Gastrocnemius medialis (tissue), 4 donors: ENCODE data around the gene CDC25B. TPM values are rescaled to one million over a fixed set of nuclear protein-coding genes. Genes with fewer than 3 reads are reported as not detected.

Experiments
- ATAC-seq, 2 donors: fragments of 150-250 bp; one replicate each; pipeline ENCODE4 v1.9.1; 2016
- DNase-seq, 2 donors: peaks; one replicate each; pipeline ENCODE4 v3.0.0-alpha.2; 2019
- H3K27ac ChIP-seq, 4 donors: fragments of 200-600 bp; sonication (generic); 1 replicate in 1 of 4; 2 replicates in 3 of 4; pipeline ENCODE4 v1.5.1; 2016 to 2018; ENCODE audit warnings: mild to moderate bottlenecking in 2 of 4, moderate library complexity in 1 of 4
- H3K27me3 ChIP-seq, 3 donors: fragments of 200-600 bp; sonication (generic) in 2 of 3; 1 replicate in 1 of 3; 2 replicates in 2 of 3; pipeline versions ENCODE4 v1.5.1 to v1.6.0; 2016 to 2019; ENCODE audit warnings: mild to moderate bottlenecking in 1 of 3, moderate library complexity in 1 of 3
- H3K36me3 ChIP-seq, 2 donors: fragments of 200-600 bp; sonication (generic) in 1 of 2; one replicate each; pipeline ENCODE4 v1.5.1; 2017 to 2018
- H3K4me1 ChIP-seq, 2 donors: fragments of 200-600 bp; sonication (generic) in 1 of 2; one replicate each; pipeline ENCODE4 v1.5.1; 2016 to 2017; ENCODE audit warnings: mild to moderate bottlenecking in 2 of 2
- H3K4me3 ChIP-seq, 4 donors: fragments of 200-600 bp; sonication (generic) in 3 of 4; 1 replicate in 1 of 4; 2 replicates in 3 of 4; pipeline ENCODE4 v1.5.1; 2016 to 2019; ENCODE audit warnings: mild to moderate bottlenecking in 2 of 4
- H3K9me3 ChIP-seq, 3 donors: fragments of 200-600 bp; sonication (generic) in 2 of 3; 1 replicate in 1 of 3; 2 replicates in 2 of 3; pipeline ENCODE4 v1.5.1; 2016 to 2019
- POLR2A ChIP-seq, 2 donors: fragments of 450-650 bp; IDR thresholded peaks; one replicate each; pipeline ENCODE4 v1.6.1; 2017; ENCODE audit warnings: antibody characterized with exemption in 2 of 2, mild to moderate bottlenecking in 2 of 2, moderate library complexity in 2 of 2
- in situ Hi-C, 4 donors: fragments of 200-750 bp; cut with MboI; loops; one replicate each; pipeline versions ENCODE4 v1.15.0 to v1.8.0; 2017; ENCODE audit warnings: low sequenced_read_pairs in 4 of 4
- intact Hi-C: fragments of 100-400 bp; cut with DNase I; formaldehyde crosslinking; loops from one replicate; pipeline ENCODE4 v1.15.1; 2023; ENCODE audit warnings: low total_unique reads
- total RNA-seq, 4 donors: library from RNA; depleted of rRNA; stranded (reverse); fragments of >200 nt; gene quantifications; one replicate each; pipeline versions ENCODE4 v1.1.0 to v1.2.3, GENCODE V29; 2016
- TF ChIP-seq, protein P1 (sequence below), 5 experiments: fragments of 450-650 bp in 3 of 5; fragments of 200-600 bp in 2 of 5; sonication (generic) in 2 of 5; IDR thresholded peaks in 4 of 5; conservative IDR thresholded peaks in 1 of 5; 1 replicate in 4 of 5; 2 replicates in 1 of 5; pipeline ENCODE4 v1.5.1; 2016 to 2019; ENCODE audit warnings: antibody characterized with exemption in 5 of 5, mild to moderate bottlenecking in 3 of 5, moderate library complexity in 3 of 5

Gene CDC25B
- total RNA-seq, 4 donors from 2014 or later = 2.3 to 17.3 (median 10.1) TPM

DNA sequence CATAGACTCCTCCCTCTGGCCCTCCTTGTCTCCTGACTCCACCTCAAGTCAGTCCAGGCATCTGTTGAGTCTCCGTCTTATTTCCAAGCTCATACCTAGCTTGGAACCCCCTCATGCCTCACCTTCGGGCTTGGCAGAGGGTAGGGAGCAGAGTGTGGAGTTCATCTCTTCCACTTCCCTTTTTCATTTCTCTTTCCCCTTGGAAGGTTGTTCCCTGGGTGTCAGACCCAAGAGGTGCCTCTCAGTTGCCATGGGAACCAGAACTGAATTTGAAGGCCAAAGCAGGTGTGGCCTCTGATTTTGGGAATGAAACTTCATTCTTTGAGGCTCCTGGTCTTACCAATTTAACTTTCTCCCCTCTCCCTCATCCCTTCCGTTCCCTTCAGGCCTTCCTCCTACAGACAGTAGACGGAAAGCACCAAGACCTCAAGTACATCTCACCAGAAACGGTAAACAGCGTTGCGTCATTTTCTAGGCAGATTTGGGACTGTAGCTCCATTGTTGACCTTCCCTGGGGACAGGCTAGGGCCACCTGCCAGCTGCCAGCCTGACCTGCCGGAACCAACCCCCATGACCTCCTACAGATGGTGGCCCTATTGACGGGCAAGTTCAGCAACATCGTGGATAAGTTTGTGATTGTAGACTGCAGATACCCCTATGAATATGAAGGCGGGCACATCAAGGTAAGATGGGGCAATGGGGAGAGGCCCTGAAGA, 6.6 kb downstream of the CDC25B start:
- DNase-seq = no peak
- TF ChIP-seq, protein P1, sequence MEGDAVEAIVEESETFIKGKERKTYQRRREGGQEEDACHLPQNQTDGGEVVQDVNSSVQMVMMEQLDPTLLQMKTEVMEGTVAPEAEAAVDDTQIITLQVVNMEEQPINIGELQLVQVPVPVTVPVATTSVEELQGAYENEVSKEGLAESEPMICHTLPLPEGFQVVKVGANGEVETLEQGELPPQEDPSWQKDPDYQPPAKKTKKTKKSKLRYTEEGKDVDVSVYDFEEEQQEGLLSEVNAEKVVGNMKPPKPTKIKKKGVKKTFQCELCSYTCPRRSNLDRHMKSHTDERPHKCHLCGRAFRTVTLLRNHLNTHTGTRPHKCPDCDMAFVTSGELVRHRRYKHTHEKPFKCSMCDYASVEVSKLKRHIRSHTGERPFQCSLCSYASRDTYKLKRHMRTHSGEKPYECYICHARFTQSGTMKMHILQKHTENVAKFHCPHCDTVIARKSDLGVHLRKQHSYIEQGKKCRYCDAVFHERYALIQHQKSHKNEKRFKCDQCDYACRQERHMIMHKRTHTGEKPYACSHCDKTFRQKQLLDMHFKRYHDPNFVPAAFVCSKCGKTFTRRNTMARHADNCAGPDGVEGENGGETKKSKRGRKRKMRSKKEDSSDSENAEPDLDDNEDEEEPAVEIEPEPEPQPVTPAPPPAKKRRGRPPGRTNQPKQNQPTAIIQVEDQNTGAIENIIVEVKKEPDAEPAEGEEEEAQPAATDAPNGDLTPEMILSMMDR (IDR thresholded peaks at IDR 0.05 in 4 of 5, conservative IDR thresholded peaks at IDR 0.05 in 1 of 5) = no peak
- no peak for TF ChIP-seq POLR2A (IDR thresholded peaks at IDR 0.05)
- Histone ChIP-seq H3K27ac (no peak overlapping the region), H3K9me3 (no peaks in the 10 kb centered on the region), H3K4me1 (peaks cover 12 to 22% of the 10 kb centered on the region in 2 donors), H3K27me3 (no peaks in the 10 kb centered on the region), H3K36me3 (no peaks in the 10 kb centered on the region), H3K4me3 (no peak overlapping the region)
- in situ Hi-C loops = no loop called here
- ATAC-seq = no peak
- intact Hi-C loops = no loop called here

DNA sequence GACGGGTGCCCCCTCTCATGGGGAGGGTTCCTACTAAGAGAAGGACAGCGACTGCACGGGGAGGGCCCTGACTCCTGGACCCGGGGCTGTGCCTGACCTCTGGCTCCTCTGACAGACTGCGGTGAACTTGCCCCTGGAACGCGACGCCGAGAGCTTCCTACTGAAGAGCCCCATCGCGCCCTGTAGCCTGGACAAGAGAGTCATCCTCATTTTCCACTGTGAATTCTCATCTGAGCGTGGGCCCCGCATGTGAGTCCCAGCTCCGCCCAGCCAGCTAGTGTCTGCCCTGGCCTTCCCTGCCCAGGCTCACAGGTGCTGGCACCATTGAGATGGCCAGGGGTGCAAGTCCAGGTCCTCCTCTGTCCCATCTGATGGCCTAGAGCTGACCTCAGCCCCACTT, 7.2 kb downstream of the CDC25B start:
- ATAC-seq = no peak
- Histone ChIP-seq H3K27ac (no peak overlapping the region), H3K4me1 (peaks cover 18 to 28% of the 10 kb centered on the region in 2 donors)

DNA sequence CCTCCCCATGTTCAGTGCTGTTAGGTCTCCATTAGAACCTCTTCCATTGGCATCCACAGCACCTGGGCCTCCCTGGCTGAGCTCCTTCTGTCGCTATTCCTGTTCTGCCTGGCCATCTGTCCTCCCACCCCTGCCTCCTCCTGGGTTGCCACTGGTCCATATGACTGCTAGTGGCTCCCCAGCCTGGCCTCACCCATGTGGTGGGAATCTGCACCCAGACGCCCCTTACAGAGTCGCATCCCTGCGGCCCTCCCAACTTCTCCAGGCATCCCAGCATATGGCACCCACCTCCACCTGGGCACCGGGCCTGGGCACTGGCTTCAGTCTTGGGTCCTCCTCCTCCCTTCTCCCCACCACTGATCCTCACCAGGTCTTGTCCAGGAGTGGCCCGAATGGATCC, 7.7 kb downstream of the CDC25B start:
- DNase-seq (no peak), ATAC-seq (no peak)
- H3K36me3 ChIP-seq = no peaks in the 10 kb centered on the region
- H3K27me3 ChIP-seq = no peaks in the 10 kb centered on the region
- H3K4me3 ChIP-seq = no peak overlapping the region
- H3K27ac ChIP-seq = no peak overlapping the region
- intact Hi-C loops (no loop called here), in situ Hi-C loops (no loop called here)
- peaks cover 19 to 29% of the 10 kb centered on the region in 2 donors for H3K4me1 ChIP-seq
- no peaks in the 10 kb centered on the region for H3K9me3 ChIP-seq
- TF ChIP-seq, protein P1 (IDR thresholded peaks at IDR 0.05 in 4 of 5, conservative IDR thresholded peaks at IDR 0.05 in 1 of 5) = no peak
- no peak for TF ChIP-seq POLR2A (IDR thresholded peaks at IDR 0.05)

More for the DNA sequence above, 7.2 kb downstream of the CDC25B start:
- no peaks in the 10 kb centered on the region for H3K36me3 ChIP-seq
- TF ChIP-seq POLR2A (IDR thresholded peaks at IDR 0.05) = no peak
- TF ChIP-seq, protein P1 (IDR thresholded peaks at IDR 0.05 in 4 of 5, conservative IDR thresholded peaks at IDR 0.05 in 1 of 5) = no peak
- intact Hi-C loops (no loop called here), in situ Hi-C loops (no loop called here)
- DNase-seq = no peak
- no peaks in the 10 kb centered on the region for H3K27me3 ChIP-seq
- no peaks in the 10 kb centered on the region for H3K9me3 ChIP-seq
- no peak overlapping the region for H3K4me3 ChIP-seq

DNA sequence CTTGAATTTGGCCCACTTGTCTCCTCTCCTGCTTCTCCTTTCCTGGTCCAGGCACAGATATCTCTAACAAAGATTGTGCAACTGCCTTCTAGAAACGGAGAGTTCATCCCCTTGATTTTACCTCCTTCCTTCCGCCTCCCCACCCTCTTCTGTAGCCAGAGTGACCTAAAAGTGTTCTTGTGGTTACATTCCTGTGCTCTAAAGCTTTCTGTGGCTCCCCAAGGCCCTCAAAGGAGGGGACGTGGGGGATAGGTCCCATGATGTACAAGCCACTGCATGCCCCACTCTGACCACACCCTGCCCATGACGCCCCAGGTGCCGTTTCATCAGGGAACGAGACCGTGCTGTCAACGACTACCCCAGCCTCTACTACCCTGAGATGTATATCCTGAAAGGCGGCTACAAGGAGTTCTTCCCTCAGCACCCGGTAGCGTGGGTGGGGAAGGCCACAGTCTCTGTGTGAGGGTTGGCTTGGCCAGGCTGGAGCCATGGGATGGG, 8.2 kb downstream of the CDC25B start:
- Histone ChIP-seq H3K4me3 (no peak overlapping the region), H3K36me3 (no peaks in the 10 kb centered on the region), H3K9me3 (no peaks in the 10 kb centered on the region), H3K27ac (no peak overlapping the region), H3K27me3 (no peaks in the 10 kb centered on the region), H3K4me1 (peaks cover 19 to 29% of the 10 kb centered on the region in 2 donors)
- DNase-seq = no peak
- in situ Hi-C loops (no loop called here), intact Hi-C loops (no loop called here)
- ATAC-seq = no peak
- TF ChIP-seq, protein P1 (IDR thresholded peaks at IDR 0.05 in 4 of 5, conservative IDR thresholded peaks at IDR 0.05 in 1 of 5) = no peak
- TF ChIP-seq POLR2A (IDR thresholded peaks at IDR 0.05) = no peak
